ENCODE measurements around the gene ATL2.

The ATL2 gene

GRCh38 chr2:38315707-38316333 is 61.3 kb downstream of the ATL2 start (continued):
- no peak for TF ChIP-seq TSHZ1 (tag by site-specific recombination; IDR thresholded peaks at IDR 0.05; ENCODE audit: borderline replicate concordance)
- TF ChIP-seq ZIC2 (tag by site-specific recombination; IDR thresholded peaks at IDR 0.05): no peak
- TF ChIP-seq ZNF37A (tag by site-specific recombination; IDR thresholded peaks at IDR 0.05): no peak
- TF ChIP-seq ZNF239 (tag by site-specific recombination; IDR thresholded peaks at IDR 0.05): no peak
- no peak for TF ChIP-seq ZNF707 (tag by site-specific recombination; IDR thresholded peaks at IDR 0.05)
- TF ChIP-seq PATZ1 (tag by site-specific recombination; IDR thresholded peaks at IDR 0.05): no peak
- TF ChIP-seq ZNF266 (tag by site-specific recombination; IDR thresholded peaks at IDR 0.05; ENCODE audit: low read depth): no peak

DNA sequence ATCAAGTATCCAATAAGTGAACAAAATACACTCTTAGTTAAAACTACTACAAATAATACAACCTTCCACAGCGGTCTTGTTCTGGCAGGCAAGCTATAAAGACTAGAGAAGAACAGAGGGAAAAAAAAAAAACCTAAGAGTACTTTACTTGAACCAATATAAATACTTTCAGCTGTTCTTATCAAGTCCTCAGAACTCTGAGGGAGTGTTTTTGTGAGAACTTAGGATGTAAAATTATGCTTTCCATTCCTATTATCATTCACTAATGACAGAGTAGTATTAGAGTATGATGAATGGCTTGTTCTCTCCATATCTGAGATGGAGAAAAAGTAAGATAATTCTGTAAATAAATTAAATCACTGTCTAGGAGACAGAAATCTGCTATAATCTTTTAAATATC is 68.3 kb downstream of the ATL2 start:
- 0 out of 2 replicates have a peak, but pooled peaks have one; percentile 55 for TF ChIP-seq ZNF677 (tag by site-specific recombination; IDR thresholded peaks at IDR 0.05)
- TF ChIP-seq ZNF521 (tag by site-specific recombination; IDR thresholded peaks at IDR 0.05): no peak
- Histone ChIP-seq H3K9me3 (ENCODE audit: control insufficient read depth, insufficient read depth, low read depth, low read length) (no peaks in the 10 kb centered on the region), H3K4me1 (ENCODE audit: control insufficient read depth, insufficient read depth, low read length) (no peaks in the 10 kb centered on the region), H3K36me3 (ENCODE audit: control insufficient read depth in 2 of 2, insufficient read depth in 1 of 2, low read length in 2 of 2) (peaks cover 47 to 67% of the 10 kb centered on the region in 2 experiments), H3K4me3 (ENCODE audit: low read depth, low read length) (no peak overlapping the region), H3K27ac (ENCODE audit: extremely low read depth, low read depth, low read length) (no peak overlapping the region)
- ChIA-PET POLR2A (no interaction called here), CTCF (no interaction called here)

DNA sequence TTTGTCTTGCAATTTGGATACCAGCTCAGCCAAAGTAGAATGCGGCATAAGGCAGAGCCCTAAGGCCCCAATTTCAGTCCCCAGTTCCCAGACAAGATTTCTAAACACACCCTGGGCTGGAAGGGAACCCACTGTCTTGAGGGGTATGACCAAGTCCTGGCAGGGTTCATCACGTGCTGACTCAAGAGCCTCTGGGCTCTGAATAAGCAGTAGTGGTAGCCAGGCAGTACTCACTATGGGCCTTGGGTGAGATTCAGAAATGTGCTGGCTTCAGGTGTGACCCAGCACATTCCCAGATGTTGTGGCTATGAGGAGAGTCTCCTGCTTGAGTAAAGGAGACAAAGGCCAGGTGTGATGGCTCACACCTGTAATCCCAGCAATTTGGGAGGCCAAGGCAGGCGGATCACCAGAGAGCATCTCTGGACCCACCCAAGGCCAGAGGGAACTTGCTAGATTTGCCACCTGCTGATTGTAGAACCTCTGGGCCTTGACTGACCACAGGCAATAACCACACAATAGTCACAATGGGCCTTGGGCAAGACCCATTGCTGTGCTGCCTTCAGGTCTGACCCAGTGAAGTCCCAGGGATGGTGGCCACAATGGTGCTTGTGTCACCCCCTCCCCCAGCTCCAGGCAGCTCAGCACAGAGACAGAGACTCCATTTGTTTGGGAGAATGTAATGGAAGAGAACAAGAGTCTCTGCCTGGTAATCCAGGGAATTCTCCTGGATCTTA is 74.9 kb downstream of the ATL2 start:
- Histone ChIP-seq H3K27ac (ENCODE audit: extremely low read depth, low read depth, low read length) (no peak overlapping the region), H3K36me3 (ENCODE audit: control insufficient read depth in 2 of 2, insufficient read depth in 1 of 2, low read length in 2 of 2) (peaks cover 39 to 52% of the 10 kb centered on the region in 2 experiments), H3K4me1 (ENCODE audit: control insufficient read depth, insufficient read depth, low read length) (no peaks in the 10 kb centered on the region), H3K4me3 (ENCODE audit: low read depth, low read length) (no peak overlapping the region), H3K9me3 (ENCODE audit: control insufficient read depth, insufficient read depth, low read depth, low read length) (no peaks in the 10 kb centered on the region)
- no peak for TF ChIP-seq ZBTB10 (tag by site-specific recombination; IDR thresholded peaks at IDR 0.05)
- no peak for TF ChIP-seq ZNF677 (tag by site-specific recombination; IDR thresholded peaks at IDR 0.05)
- no peak for TF ChIP-seq ZNF19 (tag by site-specific recombination; IDR thresholded peaks at IDR 0.05; ENCODE audit: low read depth)
- TF ChIP-seq ZNF777 (tag by site-specific recombination; IDR thresholded peaks at IDR 0.05; ENCODE audit: borderline replicate concordance): no peak
- TF ChIP-seq ZNF426 (tag by site-specific recombination; IDR thresholded peaks at IDR 0.05): no peak
- CTCF ChIA-PET: interaction anchor here (0.6 kb wide), 1 partner anchor 206 kb away, joined by 3 read pairs; no protein-coding TSS in a partner anchor
- POLR2A ChIA-PET: no interaction called here

Measured in HEK293 (cell line).